Immature natural killer cell (primary cell): ENCODE data around the gene OR10A3. TPM values are rescaled to one million over a fixed set of nuclear protein-coding genes. Genes with fewer than 3 reads are reported as not detected.
"Not testable (repeated sequence)": the region's sequence is repeated elsewhere in the genome, so short reads cannot be mapped to it uniquely, and the experiment has no call there.

Source experiments
- DNase-seq, 3 donors: peaks; one replicate each; pipeline ENCODE4 v3.0.0; 2022; ENCODE audit warnings: mixed read lengths in 1 of 3
- H3K27ac Mint-ChIP-seq, 6 donors: one replicate each; pipeline ENCODE4 v1.8.0; 2020; ENCODE audit warnings: mixed read lengths in 6 of 6, mild to moderate bottlenecking in 5 of 6, inconsistent platforms in 4 of 6, moderate library complexity in 3 of 6
- H3K27me3 Mint-ChIP-seq, 3 donors: one replicate each; pipeline ENCODE4 v1.8.0; 2020 to 2021; ENCODE audit warnings: low read depth in 3 of 3, mild to moderate bottlenecking in 3 of 3, mixed read lengths in 3 of 3, moderate library complexity in 3 of 3, inconsistent platforms in 1 of 3
- H3K36me3 Mint-ChIP-seq, 3 donors: one replicate each; pipeline ENCODE4 v1.8.0; 2020; ENCODE audit warnings: mixed read lengths in 3 of 3, inconsistent platforms in 2 of 3, mild to moderate bottlenecking in 2 of 3
- H3K4me1 Mint-ChIP-seq, 2 donors: one replicate each; pipeline ENCODE4 v1.8.0; 2020; ENCODE audit warnings: inconsistent platforms in 2 of 2, mild to moderate bottlenecking in 2 of 2, mixed read lengths in 2 of 2, moderate library complexity in 1 of 2
- H3K4me3 Mint-ChIP-seq, 5 donors: one replicate each; pipeline ENCODE4 v1.8.0; 2020; ENCODE audit warnings: mild to moderate bottlenecking in 5 of 5, mixed read lengths in 5 of 5, inconsistent platforms in 3 of 5, moderate library complexity in 3 of 5
- H3K9me3 Mint-ChIP-seq, 6 donors: one replicate each; pipeline ENCODE4 v1.8.0; 2020; ENCODE audit warnings: mild to moderate bottlenecking in 6 of 6, mixed read lengths in 6 of 6, inconsistent platforms in 4 of 6, moderate library complexity in 3 of 6
- polyA plus RNA-seq, 3 donors: library from polyadenylated mRNA; unstranded; fragments of 300-500 nt; fragmentation: Illumina TruSeq; gene quantifications; one replicate each; pipeline ENCODE4 v1.2.3, GENCODE V29; 2021

The OR10A3 gene, protein sequence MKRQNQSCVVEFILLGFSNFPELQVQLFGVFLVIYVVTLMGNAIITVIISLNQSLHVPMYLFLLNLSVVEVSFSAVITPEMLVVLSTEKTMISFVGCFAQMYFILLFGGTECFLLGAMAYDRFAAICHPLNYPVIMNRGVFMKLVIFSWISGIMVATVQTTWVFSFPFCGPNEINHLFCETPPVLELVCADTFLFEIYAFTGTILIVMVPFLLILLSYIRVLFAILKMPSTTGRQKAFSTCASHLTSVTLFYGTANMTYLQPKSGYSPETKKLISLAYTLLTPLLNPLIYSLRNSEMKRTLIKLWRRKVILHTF
- not detected for polyA plus RNA-seq

DNA sequence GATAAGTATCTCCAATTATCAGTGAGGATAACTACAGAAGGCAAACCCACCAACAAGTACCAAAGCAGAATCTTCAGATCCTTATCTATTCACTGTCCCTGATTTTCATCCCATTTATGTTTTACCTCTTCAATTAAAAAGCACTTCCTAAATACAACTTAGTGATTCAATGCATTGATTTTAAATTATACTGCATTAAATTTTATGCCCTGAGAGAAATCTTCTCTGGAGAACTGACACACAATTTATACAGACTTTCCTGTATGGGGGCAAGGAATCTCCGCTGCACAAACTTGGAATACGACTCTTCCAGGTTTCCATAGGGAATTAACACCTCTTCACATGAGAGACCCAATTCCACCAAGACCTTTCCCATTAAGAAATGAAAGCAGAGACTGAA is at the start of gene OR10A3:
OR10A3 (minus strand) TSS at position 101 of the 400 bp plus-strand sequence. CDS start 2,188 bp downstream, outside the sequence.
- peaks cover 0 to 4% (median 0%) of the 10 kb centered on the region in 3 donors for H3K36me3 Mint-ChIP-seq
- H3K9me3 Mint-ChIP-seq, result peaks cover 14 to 22% (median 19%) of the 10 kb centered on the region in 6 donors
- H3K4me3 Mint-ChIP-seq, result no peak within 1 kb of the TSS
- no peaks in the 10 kb centered on the region for H3K4me1 Mint-ChIP-seq
- peaks cover 2 to 6% (median 4%) of the 10 kb centered on the region in 3 donors for H3K27me3 Mint-ChIP-seq
- H3K27ac Mint-ChIP-seq, result no peak within 1 kb of the TSS
- DNase-seq, result no peak

DNA sequence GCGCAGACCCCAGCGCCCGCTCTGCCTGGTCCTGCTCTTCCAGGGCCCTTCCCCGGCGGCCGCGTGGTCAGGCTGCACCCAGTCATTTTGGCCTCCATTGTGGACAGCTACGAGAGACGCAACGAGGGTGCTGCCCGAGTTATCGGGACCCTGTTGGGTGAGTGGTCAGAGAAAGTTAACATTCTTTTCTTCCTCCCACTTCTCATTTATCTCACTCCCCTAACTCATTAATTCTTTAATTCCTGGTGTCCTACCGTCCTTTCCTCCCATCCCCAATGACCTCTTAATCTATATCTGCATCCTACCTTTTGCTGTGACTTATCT is 46.0 kb upstream of the OR10A3 start:
- H3K4me1 Mint-ChIP-seq, result peaks cover 40 to 55% of the 10 kb centered on the region in 2 donors
- peak overlapping the region; percentile 88 to 99 (median 90) for H3K4me3 Mint-ChIP-seq
- not testable (repeated sequence) for H3K9me3 Mint-ChIP-seq, H3K27me3 Mint-ChIP-seq, DNase-seq
- peaks cover 3 to 14% (median 4%) of the 10 kb centered on the region in 3 donors for H3K36me3 Mint-ChIP-seq
- H3K27ac Mint-ChIP-seq, result peak overlapping the region; percentile 77 to 97 (median 90)

DNA sequence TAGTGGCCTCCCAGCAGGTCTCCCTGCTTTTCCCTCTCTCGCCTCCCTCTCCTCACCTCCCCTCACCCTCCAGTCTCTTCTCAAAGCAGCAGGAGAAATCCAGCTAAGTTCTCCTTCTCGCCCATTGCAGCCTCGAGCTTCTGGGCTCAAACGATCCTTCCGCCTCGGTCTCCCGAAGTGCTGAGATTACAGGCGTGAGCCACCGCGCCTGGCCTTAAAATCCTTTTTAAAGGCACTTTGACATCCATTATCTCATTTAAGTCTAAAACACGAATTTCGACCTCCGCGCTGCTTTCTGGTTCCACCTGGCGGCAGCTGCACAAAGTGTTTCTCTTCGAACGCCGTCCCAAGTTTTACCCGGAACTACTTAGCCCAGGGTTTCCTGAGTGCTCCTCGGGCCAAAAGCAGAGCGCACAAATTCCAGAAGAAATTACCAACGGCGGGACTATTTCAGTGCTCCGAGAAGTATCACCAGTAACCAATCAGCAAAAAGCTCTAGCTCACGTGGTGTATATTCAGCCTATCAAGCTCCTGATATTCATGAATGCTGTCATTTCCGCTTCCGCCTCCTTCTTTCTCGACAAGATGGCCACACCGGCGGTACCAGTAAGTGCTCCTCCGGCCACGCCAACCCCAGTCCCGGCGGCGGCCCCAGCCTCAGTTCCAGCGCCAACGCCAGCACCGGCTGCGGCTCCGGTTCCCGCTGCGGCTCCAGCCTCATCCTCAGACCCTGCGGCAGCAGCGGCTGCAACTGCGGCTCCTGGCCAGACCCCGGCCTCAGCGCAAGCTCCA is 45.5 kb upstream of the OR10A3 start, which contains the start of gene EIF3F:
EIF3F (plus strand) TSS at position 570 of the 792 bp plus-strand sequence; CDS start at position 586, 16 bp downstream.
- DNase-seq, result peak; percentile 95 to 96 (median 96)
- Mint-ChIP-seq H3K27me3 (peaks cover 0 to 5% (median 4%) of the 10 kb centered on the region in 3 donors), H3K4me3 (peak within 1 kb of the TSS; percentile 88 to 99 (median 90)), H3K27ac (peak within 1 kb of the TSS; percentile 77 to 97 (median 94)), H3K36me3 (peaks cover 1 to 13% (median 3%) of the 10 kb centered on the region in 3 donors), H3K4me1 (peaks cover 40 to 55% of the 10 kb centered on the region in 2 donors), H3K9me3 (no peaks in the 10 kb centered on the region)

DNA sequence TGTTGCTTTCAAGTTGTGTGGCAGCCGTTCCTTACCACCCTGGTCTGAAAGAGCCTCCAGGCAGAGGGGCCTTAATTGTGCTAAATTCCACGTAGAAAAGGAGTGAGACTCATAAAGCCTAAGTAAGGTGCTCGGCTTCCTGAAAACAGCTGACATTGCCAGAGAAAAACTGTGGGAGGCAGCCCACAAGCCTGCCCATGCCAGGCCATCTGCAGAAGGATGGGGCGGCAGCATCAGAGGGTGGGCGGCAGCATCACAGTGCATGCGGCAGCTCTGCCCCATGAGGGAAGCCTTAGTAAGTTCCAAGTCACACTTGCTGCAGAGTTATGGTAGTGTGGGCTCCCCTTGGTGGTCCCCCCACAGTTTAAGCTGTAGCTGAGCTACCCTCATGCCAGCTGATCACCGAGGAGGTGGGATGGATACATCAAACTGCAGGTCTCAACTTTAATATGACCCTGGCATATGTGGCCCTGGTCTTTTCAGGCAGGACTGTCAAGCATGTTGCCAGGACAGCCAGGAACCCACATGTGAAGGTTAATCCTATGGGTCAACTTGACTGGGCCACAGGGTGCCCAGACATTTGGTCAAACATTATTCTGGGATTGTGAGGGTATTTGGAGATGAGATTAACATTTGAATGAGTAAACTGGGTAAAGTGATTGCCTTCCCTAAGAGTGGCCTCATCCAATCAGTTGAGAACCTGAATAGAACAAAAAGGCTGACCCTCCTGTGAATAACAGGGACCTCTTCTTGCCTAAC is 42.5 kb upstream of the OR10A3 start:
- Mint-ChIP-seq H3K36me3 (peaks cover 0 to 3% (median 3%) of the 10 kb centered on the region in 3 donors), H3K4me1 (peaks cover 24 to 31% of the 10 kb centered on the region in 2 donors), H3K27me3 (peaks cover 0 to 4% (median 3%) of the 10 kb centered on the region in 3 donors), H3K27ac (no peak overlapping the region), H3K9me3 (no peaks in the 10 kb centered on the region), H3K4me3 (no peak overlapping the region)
- no peak for DNase-seq

- Mint-ChIP-seq H3K27ac (no peak overlapping the region), H3K36me3 (no peaks in the 10 kb centered on the region), H3K9me3 (no peaks in the 10 kb centered on the region), H3K4me3 (no peak overlapping the region), H3K4me1 (peaks cover 11 to 18% of the 10 kb centered on the region in 2 donors), H3K27me3 (peaks cover 0 to 4% (median 3%) of the 10 kb centered on the region in 3 donors)
- DNase-seq, result no peak
Measured at GRCh38 chr11:7982582-7983119, 41.1 kb upstream of the OR10A3 start.

DNA sequence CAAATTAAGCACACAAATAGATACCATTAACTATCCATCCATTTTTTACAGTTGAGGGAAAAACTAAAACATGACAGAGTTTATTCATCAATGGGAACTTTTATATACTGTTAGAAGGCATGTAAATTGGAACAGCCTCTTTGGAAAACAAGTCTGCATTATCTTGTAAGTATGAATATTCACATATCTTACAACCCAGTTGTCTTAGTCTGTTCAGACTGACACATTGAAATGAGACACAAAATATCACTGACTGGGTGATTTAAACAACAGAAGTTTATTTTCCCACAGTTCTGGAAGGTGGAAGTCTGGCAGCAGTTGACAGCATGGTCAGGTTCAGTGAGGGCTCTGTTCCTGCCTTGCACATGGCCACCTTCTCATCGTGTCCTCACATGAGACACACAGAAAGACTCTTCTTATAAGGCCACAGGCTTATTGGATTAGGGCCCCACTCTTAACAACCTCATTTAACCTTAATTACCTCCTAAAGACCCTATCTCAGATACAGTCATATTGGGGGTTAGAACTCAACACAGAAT is 40.2 kb upstream of the OR10A3 start:
- Mint-ChIP-seq H3K9me3 (no peaks in the 10 kb centered on the region), H3K4me1 (peaks cover 6 to 10% of the 10 kb centered on the region in 2 donors), H3K4me3 (no peak overlapping the region), H3K36me3 (no peaks in the 10 kb centered on the region), H3K27me3 (peaks cover 0 to 4% (median 2%) of the 10 kb centered on the region in 3 donors), H3K27ac (no peak overlapping the region)
- DNase-seq, result no peak

DNA sequence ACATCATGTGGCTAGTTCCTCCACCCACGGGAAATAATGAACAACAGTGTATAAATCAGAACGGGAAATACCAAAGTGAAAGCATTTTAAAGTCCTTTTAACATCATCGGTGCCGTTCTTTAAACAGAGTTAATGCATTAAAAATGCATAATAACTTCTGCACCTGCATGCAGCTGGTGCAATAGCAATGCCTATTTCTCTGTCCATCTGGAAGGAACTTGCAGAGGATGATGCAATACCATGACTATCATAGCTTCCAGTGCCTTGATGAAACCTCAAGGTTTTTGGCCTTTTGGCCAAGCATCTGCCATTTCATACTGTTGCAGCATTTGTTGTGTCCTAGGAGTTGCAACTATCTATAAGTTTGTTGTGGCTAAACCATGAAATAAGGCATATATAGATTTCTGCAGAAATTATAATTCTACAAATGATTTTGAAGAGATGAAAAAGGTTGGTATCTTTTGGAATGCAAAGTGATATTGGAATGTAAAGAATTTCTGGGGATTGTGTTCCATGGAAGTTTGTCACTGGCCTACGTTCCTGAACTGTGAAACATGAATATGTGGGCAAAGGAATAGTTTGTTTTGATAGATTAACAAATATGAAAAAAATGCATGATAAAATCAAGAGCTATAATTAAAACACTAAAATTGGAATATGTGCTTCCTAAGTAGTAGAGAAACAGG is 35.9 kb upstream of the OR10A3 start:
- Mint-ChIP-seq H3K4me3 (no peak overlapping the region), H3K27me3 (peaks cover 2 to 6% (median 4%) of the 10 kb centered on the region in 3 donors), H3K27ac (no peak overlapping the region), H3K9me3 (no peaks in the 10 kb centered on the region), H3K36me3 (no peaks in the 10 kb centered on the region), H3K4me1 (no peaks in the 10 kb centered on the region)
- no peak for DNase-seq

- Mint-ChIP-seq H3K4me1 (no peaks in the 10 kb centered on the region), H3K27me3 (peaks cover 2 to 6% (median 4%) of the 10 kb centered on the region in 3 donors), H3K36me3 (no peaks in the 10 kb centered on the region), H3K4me3 (no peak overlapping the region), H3K27ac (no peak overlapping the region), H3K9me3 (no peaks in the 10 kb centered on the region)
- DNase-seq, result no peak
Measured at GRCh38 chr11:7974668-7975067, 33.2 kb upstream of the OR10A3 start.

- H3K27me3 Mint-ChIP-seq, result peaks cover 2 to 9% (median 6%) of the 10 kb centered on the region in 3 donors
- H3K4me3 Mint-ChIP-seq, result no peak overlapping the region
- no peak for DNase-seq
- H3K36me3 Mint-ChIP-seq, result no peaks in the 10 kb centered on the region
- H3K9me3 Mint-ChIP-seq, result no peaks in the 10 kb centered on the region
- H3K4me1 Mint-ChIP-seq, result no peaks in the 10 kb centered on the region
- H3K27ac Mint-ChIP-seq, result no peak overlapping the region
Measured at GRCh38 chr11:7973011-7973410, 31.5 kb upstream of the OR10A3 start.

GRCh38 chr11:7971846-7972245 is 30.3 kb upstream of the OR10A3 start:
- no peaks in the 10 kb centered on the region for H3K9me3 Mint-ChIP-seq
- H3K27ac Mint-ChIP-seq, result no peak overlapping the region
- no peaks in the 10 kb centered on the region for H3K36me3 Mint-ChIP-seq
- no peak overlapping the region for H3K4me3 Mint-ChIP-seq
- no peak for DNase-seq
- H3K27me3 Mint-ChIP-seq, result peaks cover under 1 to 14% (median 7%) of the 10 kb centered on the region in 3 donors
- H3K4me1 Mint-ChIP-seq, result no peaks in the 10 kb centered on the region

DNA sequence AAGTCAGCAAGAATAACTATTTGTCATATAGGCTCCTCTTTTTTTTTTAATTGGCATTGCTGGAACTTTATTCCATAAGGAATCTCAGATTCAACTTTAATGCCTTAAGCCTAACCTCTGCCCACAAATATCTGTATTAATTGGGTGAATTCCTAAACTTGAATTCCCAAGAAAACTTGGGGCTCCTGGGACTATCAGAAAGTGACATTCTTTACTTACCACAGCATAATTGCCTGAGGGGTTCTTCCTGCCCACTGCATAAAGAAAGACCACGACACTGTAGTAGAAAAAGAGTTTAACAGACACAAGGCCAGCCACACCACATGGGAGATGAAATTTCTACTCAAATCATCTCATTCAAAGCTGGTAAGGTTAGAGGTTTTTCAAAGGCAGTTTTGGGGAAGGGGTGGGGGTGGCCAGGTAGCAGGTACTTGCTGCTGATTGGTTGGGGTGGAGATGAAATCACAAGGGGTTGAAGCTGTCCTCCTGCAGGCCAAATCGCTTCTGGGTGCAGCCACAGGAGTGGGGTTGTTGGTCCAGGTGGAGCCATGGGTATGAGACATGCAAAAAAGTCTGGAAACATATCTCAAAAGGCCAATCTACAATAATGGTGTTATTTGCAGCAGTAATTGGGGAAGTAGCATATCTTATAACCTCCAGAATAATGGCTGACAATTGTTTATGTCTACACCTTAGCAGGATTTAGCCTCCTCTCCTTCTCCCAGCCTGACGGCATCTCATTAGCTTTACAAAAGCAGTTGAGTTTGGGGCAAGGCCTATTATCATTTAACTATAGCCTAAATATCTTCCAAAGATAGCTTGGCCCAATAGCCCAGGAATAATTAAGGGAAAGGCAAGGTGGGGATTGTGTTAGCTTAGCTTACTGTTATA is 28.5 kb upstream of the OR10A3 start:
- no peak for DNase-seq
- H3K27me3 Mint-ChIP-seq, result peaks cover 0 to 12% (median 4%) of the 10 kb centered on the region in 3 donors
- no peaks in the 10 kb centered on the region for H3K9me3 Mint-ChIP-seq
- no peaks in the 10 kb centered on the region for H3K36me3 Mint-ChIP-seq
- H3K27ac Mint-ChIP-seq, result no peak overlapping the region
- H3K4me3 Mint-ChIP-seq, result no peak overlapping the region
- no peaks in the 10 kb centered on the region for H3K4me1 Mint-ChIP-seq

DNA sequence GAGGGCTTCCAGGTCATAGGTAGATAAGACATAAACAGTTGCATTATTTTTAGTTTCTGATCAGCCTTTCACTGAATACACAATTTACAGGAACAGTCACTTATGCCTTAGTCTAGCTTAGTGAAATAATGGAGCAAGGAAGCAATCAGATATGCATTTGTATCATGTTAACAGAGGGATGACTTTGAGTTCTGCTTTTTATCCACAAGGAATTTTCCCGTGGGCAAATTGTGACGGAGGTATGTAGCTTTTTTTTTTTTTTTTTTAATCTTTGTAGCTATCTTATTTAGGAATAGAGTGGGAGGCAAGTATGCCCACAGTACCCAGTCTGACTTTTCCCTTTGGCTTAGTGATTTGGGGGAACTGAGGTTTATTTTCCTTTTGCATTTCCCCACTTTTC is 27.2 kb upstream of the OR10A3 start:
- no peak for DNase-seq
- Mint-ChIP-seq H3K4me1 (no peaks in the 10 kb centered on the region), H3K27me3 (peaks cover 4 to 15% (median 4%) of the 10 kb centered on the region in 3 donors), H3K36me3 (no peaks in the 10 kb centered on the region), H3K9me3 (no peaks in the 10 kb centered on the region), H3K4me3 (no peak overlapping the region), H3K27ac (no peak overlapping the region)
